Prostate gland (tissue), 2 donors: ENCODE measurements around the gene PRDX1. TPM values are rescaled to one million over a fixed set of nuclear protein-coding genes. Genes with fewer than 3 reads are reported as not detected.

Experiments used
- DNase-seq: peaks from one replicate; pipeline ENCODE4 v3.0.0-alpha.2; 2019; ENCODE audit warnings: low spot score
- H3K27ac ChIP-seq, 2 donors: fragments of 200-600 bp; sonication (generic); 2 replicates each; pipeline ENCODE4 v1.5.1; 2017 to 2019
- H3K27me3 ChIP-seq: fragments of 200-600 bp; sonication (generic); replicated peaks from 2 replicates; pipeline ENCODE4 v1.5.1; 2019; ENCODE audit not compliant: insufficient read depth
- H3K36me3 ChIP-seq, 2 donors: fragments of 200-600 bp; sonication (generic); 1 replicate in 1 of 2; 2 replicates in 1 of 2; pipeline versions ENCODE4 v1.5.1 to v1.8.1; 2017 to 2019
- H3K4me1 ChIP-seq: fragments of 200-600 bp; sonication (generic); replicated peaks from 2 replicates; pipeline ENCODE4 v1.5.1; 2019
- H3K4me3 ChIP-seq, 2 donors: fragments of 200-600 bp; sonication (generic); 2 replicates each; pipeline ENCODE4 v1.5.1; 2017 to 2019
- H3K9me3 ChIP-seq: fragments of 200-600 bp; sonication (generic); 2 replicates; pipeline ENCODE4 v1.5.1; 2017
- POLR2A ChIP-seq: fragments of 450-650 bp; IDR thresholded peaks from one replicate; pipeline ENCODE4 v1.6.1; 2016; ENCODE audit warnings: antibody characterized with exemption, mild to moderate bottlenecking
- POLR2AphosphoS5 ChIP-seq: sonication (generic); formaldehyde crosslinking; IDR thresholded peaks from one replicate; pipeline ENCODE4 v1.6.1; 2017; ENCODE audit warnings: antibody characterized with exemption
- WGBS: methylation state at CpG from one replicate; pipeline ENCODE4 v1.1.5; 2018; 5-methylcytosine and 5-hydroxymethylcytosine counted together
- intact Hi-C: fragments of 100-400 bp; cut with DNase I; formaldehyde crosslinking; loops from one replicate; pipeline ENCODE4 v1.14.2; 2022
- total RNA-seq, 2 donors: library from RNA; depleted of rRNA; stranded (reverse); fragments of >200 nt; gene quantifications; one replicate each; pipeline ENCODE4 v1.1.0, GENCODE V29; 2016
- TF ChIP-seq, protein P1 (sequence below), 4 experiments: fragments of 200-600 bp in 2 of 4; fragments of 450-650 bp in 2 of 4; sonication (generic) in 2 of 4; IDR thresholded peaks; 1 replicate in 3 of 4; 2 replicates in 1 of 4; pipeline ENCODE4 v1.5.1; 2016 to 2019; ENCODE audit warnings: antibody characterized with exemption in 4 of 4, mild to moderate bottlenecking in 2 of 4, moderate library complexity in 2 of 4

The PRDX1 gene
- total RNA-seq, 2 donors from 2014 or later, result 210 to 335 TPM

GRCh38 chr1:45542591-45542990, 20.9 kb upstream of the PRDX1 start:
- Histone ChIP-seq H3K27me3 (no peaks in the 10 kb centered on the region), H3K4me3 (no peak overlapping the region), H3K27ac (no peak overlapping the region), H3K9me3 (no peaks in the 10 kb centered on the region), H3K4me1 (no peaks in the 10 kb centered on the region), H3K36me3 (no peaks in the 10 kb centered on the region)
- intact Hi-C loops, result no loop called here
- DNase-seq, result no peak
- TF ChIP-seq, protein P1, sequence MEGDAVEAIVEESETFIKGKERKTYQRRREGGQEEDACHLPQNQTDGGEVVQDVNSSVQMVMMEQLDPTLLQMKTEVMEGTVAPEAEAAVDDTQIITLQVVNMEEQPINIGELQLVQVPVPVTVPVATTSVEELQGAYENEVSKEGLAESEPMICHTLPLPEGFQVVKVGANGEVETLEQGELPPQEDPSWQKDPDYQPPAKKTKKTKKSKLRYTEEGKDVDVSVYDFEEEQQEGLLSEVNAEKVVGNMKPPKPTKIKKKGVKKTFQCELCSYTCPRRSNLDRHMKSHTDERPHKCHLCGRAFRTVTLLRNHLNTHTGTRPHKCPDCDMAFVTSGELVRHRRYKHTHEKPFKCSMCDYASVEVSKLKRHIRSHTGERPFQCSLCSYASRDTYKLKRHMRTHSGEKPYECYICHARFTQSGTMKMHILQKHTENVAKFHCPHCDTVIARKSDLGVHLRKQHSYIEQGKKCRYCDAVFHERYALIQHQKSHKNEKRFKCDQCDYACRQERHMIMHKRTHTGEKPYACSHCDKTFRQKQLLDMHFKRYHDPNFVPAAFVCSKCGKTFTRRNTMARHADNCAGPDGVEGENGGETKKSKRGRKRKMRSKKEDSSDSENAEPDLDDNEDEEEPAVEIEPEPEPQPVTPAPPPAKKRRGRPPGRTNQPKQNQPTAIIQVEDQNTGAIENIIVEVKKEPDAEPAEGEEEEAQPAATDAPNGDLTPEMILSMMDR (IDR thresholded peaks at IDR 0.05), result no peak
- TF ChIP-seq POLR2A (no peak), POLR2AphosphoS5 (no peak)
- 73% methylated on average over 3 of the region's 4 CpGs for WGBS

DNA sequence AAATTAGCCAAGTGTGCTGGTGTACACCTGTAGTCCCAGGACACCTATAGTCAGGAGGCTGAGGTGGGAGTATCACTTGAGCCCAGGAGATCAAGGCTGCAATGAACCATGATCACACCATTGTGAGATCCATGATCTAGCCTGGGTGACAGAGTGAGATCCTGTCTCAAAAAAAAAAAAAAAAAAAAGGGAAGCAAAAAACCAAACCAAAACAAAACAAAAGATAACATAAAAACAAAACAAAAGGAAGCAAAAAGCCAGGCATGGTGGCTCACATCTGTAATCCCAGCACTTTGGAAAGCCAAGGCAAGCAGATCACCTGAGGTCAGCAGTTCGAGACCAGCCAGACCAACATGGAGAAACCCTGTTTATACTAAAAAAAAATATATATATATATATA, 19.5 kb upstream of the PRDX1 start:
- TF ChIP-seq, protein P1 (IDR thresholded peaks at IDR 0.05), result no peak
- TF ChIP-seq POLR2AphosphoS5 (no peak), POLR2A (no peak)
- no peaks in the 10 kb centered on the region for H3K4me1 ChIP-seq
- H3K27ac ChIP-seq, result no peak overlapping the region
- no peak overlapping the region for H3K4me3 ChIP-seq
- no peaks in the 10 kb centered on the region for H3K9me3 ChIP-seq
- WGBS, result 100% methylated on average over 1 of the region's 1 CpG
- H3K36me3 ChIP-seq, result no peaks in the 10 kb centered on the region
- DNase-seq, result no peak
- no peaks in the 10 kb centered on the region for H3K27me3 ChIP-seq
- intact Hi-C loops, result no loop called here

- Histone ChIP-seq H3K27me3 (no peaks in the 10 kb centered on the region), H3K4me1 (no peaks in the 10 kb centered on the region), H3K9me3 (no peaks in the 10 kb centered on the region), H3K4me3 (no peak overlapping the region), H3K27ac (no peak overlapping the region), H3K36me3 (no peaks in the 10 kb centered on the region)
- no peak for TF ChIP-seq POLR2AphosphoS5
- no peak for DNase-seq
- intact Hi-C loops, result no loop called here
- 63% methylated on average over 4 of the region's 4 CpGs for WGBS
These were observed 15.2 kb upstream of the PRDX1 start for GRCh38 chr1:45536886-45537285.

GRCh38 chr1:45535988-45536766, 14.5 kb upstream of the PRDX1 start:
- DNase-seq, result no peak
- intact Hi-C loops, result no loop called here
- Histone ChIP-seq H3K9me3 (no peaks in the 10 kb centered on the region), H3K4me1 (no peaks in the 10 kb centered on the region), H3K27me3 (no peaks in the 10 kb centered on the region), H3K36me3 (no peaks in the 10 kb centered on the region), H3K4me3 (no peak overlapping the region), H3K27ac (no peak overlapping the region)
- 65% methylated on average over 6 of the region's 6 CpGs for WGBS
- TF ChIP-seq, protein P1 (IDR thresholded peaks at IDR 0.05), result no peak
- TF ChIP-seq POLR2AphosphoS5, result no peak
- no peak for TF ChIP-seq POLR2A

GRCh38 chr1:45531873-45532272, 10.2 kb upstream of the PRDX1 start:
- no peak for DNase-seq
- Histone ChIP-seq H3K4me3 (no peak overlapping the region), H3K27ac (no peak overlapping the region), H3K9me3 (no peaks in the 10 kb centered on the region), H3K27me3 (no peaks in the 10 kb centered on the region), H3K36me3 (no peaks in the 10 kb centered on the region), H3K4me1 (no peaks in the 10 kb centered on the region)
- no peak for TF ChIP-seq POLR2A
- no peak for TF ChIP-seq POLR2AphosphoS5
- TF ChIP-seq, protein P1 (IDR thresholded peaks at IDR 0.05), result no peak
- intact Hi-C loops, result no loop called here
- 78% methylated on average over 5 of the region's 5 CpGs for WGBS
